Suprapubic skin (tissue), 4 donors: ENCODE results near the gene PDE4B. TPM values are rescaled to one million over a fixed set of nuclear protein-coding genes. Genes with fewer than 3 reads are reported as not detected.

Experiments
- DNase-seq, 2 donors: peaks; one replicate each; pipeline ENCODE4 v3.0.0-alpha.2; 2019; ENCODE audit warnings: low spot score in 2 of 2
- H3K27ac ChIP-seq: fragments of 200-600 bp; sonication (generic); one replicate; pipeline ENCODE4 v1.5.1; 2019
- H3K27me3 ChIP-seq: fragments of 200-600 bp; sonication (generic); one replicate; pipeline ENCODE4 v1.5.1; 2019
- H3K36me3 ChIP-seq: fragments of 200-600 bp; sonication (generic); one replicate; pipeline ENCODE4 v1.5.1; 2019
- H3K4me1 ChIP-seq: fragments of 200-600 bp; sonication (generic); one replicate; pipeline ENCODE4 v1.5.1; 2019
- H3K4me3 ChIP-seq: fragments of 200-600 bp; sonication (generic); one replicate; pipeline ENCODE4 v1.5.1; 2019; ENCODE audit warnings: mild to moderate bottlenecking
- H3K9me3 ChIP-seq: fragments of 200-600 bp; sonication (generic); one replicate; pipeline ENCODE4 v1.5.1; 2019
- CTCF ChIP-seq, 2 donors: fragments of 200-600 bp in 1 of 2; fragments of 450-650 bp in 1 of 2; sonication (generic) in 1 of 2; IDR thresholded peaks; one replicate each; pipeline ENCODE4 v1.5.1; 2016 to 2019; ENCODE audit warnings: antibody characterized with exemption in 2 of 2, mild to moderate bottlenecking in 1 of 2, moderate library complexity in 1 of 2
- EP300 ChIP-seq: sonication (generic); formaldehyde crosslinking; IDR thresholded peaks from one replicate; pipeline ENCODE4 v1.6.1; 2017; ENCODE audit warnings: antibody characterized with exemption
- POLR2A ChIP-seq, 2 donors: fragments of 450-650 bp; IDR thresholded peaks; one replicate each; pipeline ENCODE4 v1.6.1; 2017; ENCODE audit warnings: antibody characterized with exemption in 2 of 2, mild to moderate bottlenecking in 2 of 2, moderate library complexity in 2 of 2
- POLR2AphosphoS5 ChIP-seq, 3 donors: sonication (generic); formaldehyde crosslinking; IDR thresholded peaks; one replicate each; pipeline ENCODE4 v1.6.1; 2017; ENCODE audit warnings: antibody characterized with exemption in 3 of 3
- WGBS: methylation state at CpG from one replicate; pipeline ENCODE4 v1.1.5; 2018; 5-methylcytosine and 5-hydroxymethylcytosine counted together
- total RNA-seq, 4 donors: library from RNA; depleted of rRNA; stranded (reverse); fragments of >200 nt; gene quantifications; one replicate each; pipeline ENCODE4 v1.1.0, GENCODE V29; 2016

Gene PDE4B
- total RNA-seq, 4 donors from 2014 or later, result 14.2 to 27.6 (median 16.7) TPM

- H3K27me3 ChIP-seq, result no peaks in the 10 kb centered on the region
- TF ChIP-seq EP300 (no peak), POLR2A (IDR thresholded peaks at IDR 0.05) (no peak), CTCF (IDR thresholded peaks at IDR 0.05) (no peak), POLR2AphosphoS5 (IDR thresholded peaks at IDR 0.05) (no peak)
- H3K4me3 ChIP-seq, result no peak overlapping the region
- no peaks in the 10 kb centered on the region for H3K36me3 ChIP-seq
- H3K9me3 ChIP-seq, result no peaks in the 10 kb centered on the region
- H3K4me1 ChIP-seq, result no peaks in the 10 kb centered on the region
- DNase-seq, result no peak
- 59% methylated on average over 2 of the region's 2 CpGs for WGBS
- H3K27ac ChIP-seq, result no peak overlapping the region
Observed at GRCh38 chr1:65939636-65940035, 146.9 kb downstream of the PDE4B start.

- no peak overlapping the region for H3K27ac ChIP-seq
- H3K36me3 ChIP-seq, result no peaks in the 10 kb centered on the region
- H3K9me3 ChIP-seq, result no peaks in the 10 kb centered on the region
- no peak for DNase-seq
- TF ChIP-seq POLR2AphosphoS5 (IDR thresholded peaks at IDR 0.05) (no peak), EP300 (no peak), POLR2A (IDR thresholded peaks at IDR 0.05) (no peak), CTCF (IDR thresholded peaks at IDR 0.05) (no peak)
- H3K4me1 ChIP-seq, result no peaks in the 10 kb centered on the region
- no peak overlapping the region for H3K4me3 ChIP-seq
- WGBS, result 67% methylated on average over 4 of the region's 4 CpGs
- no peaks in the 10 kb centered on the region for H3K27me3 ChIP-seq
Observed at GRCh38 chr1:65940126-65940525, 147.4 kb downstream of the PDE4B start.

- Histone ChIP-seq H3K9me3 (no peaks in the 10 kb centered on the region), H3K4me3 (no peak overlapping the region), H3K4me1 (no peaks in the 10 kb centered on the region), H3K36me3 (no peaks in the 10 kb centered on the region), H3K27ac (no peak overlapping the region), H3K27me3 (no peaks in the 10 kb centered on the region)
- 15% methylated on average over 1 of the region's 1 CpG for WGBS
- DNase-seq, result no peak
- no peak for TF ChIP-seq EP300
- no peak for TF ChIP-seq POLR2A (IDR thresholded peaks at IDR 0.05)
- no peak for TF ChIP-seq POLR2AphosphoS5 (IDR thresholded peaks at IDR 0.05)
- no peak for TF ChIP-seq CTCF (IDR thresholded peaks at IDR 0.05)
Observed at GRCh38 chr1:65942476-65942875, 149.8 kb downstream of the PDE4B start.

GRCh38 chr1:65946376-65946775, 153.7 kb downstream of the PDE4B start:
- 64% methylated on average over 1 of the region's 1 CpG for WGBS
- no peak for TF ChIP-seq POLR2AphosphoS5 (IDR thresholded peaks at IDR 0.05)
- no peak for TF ChIP-seq EP300
- TF ChIP-seq POLR2A (IDR thresholded peaks at IDR 0.05), result no peak
- no peak for TF ChIP-seq CTCF (IDR thresholded peaks at IDR 0.05)
- no peaks in the 10 kb centered on the region for H3K9me3 ChIP-seq
- no peaks in the 10 kb centered on the region for H3K36me3 ChIP-seq
- H3K4me3 ChIP-seq, result no peak overlapping the region
- H3K27me3 ChIP-seq, result no peaks in the 10 kb centered on the region
- no peak for DNase-seq
- no peak overlapping the region for H3K27ac ChIP-seq
- H3K4me1 ChIP-seq, result no peaks in the 10 kb centered on the region

- Histone ChIP-seq H3K9me3 (no peaks in the 10 kb centered on the region), H3K27me3 (no peaks in the 10 kb centered on the region), H3K4me1 (no peaks in the 10 kb centered on the region), H3K27ac (no peak overlapping the region), H3K36me3 (no peaks in the 10 kb centered on the region), H3K4me3 (no peak overlapping the region)
- no peak for DNase-seq
- TF ChIP-seq POLR2A (IDR thresholded peaks at IDR 0.05) (no peak), EP300 (no peak), POLR2AphosphoS5 (IDR thresholded peaks at IDR 0.05) (no peak), CTCF (IDR thresholded peaks at IDR 0.05) (no peak)
- 95% methylated on average over 5 of the region's 5 CpGs for WGBS
Observed at GRCh38 chr1:65946960-65947359, 154.3 kb downstream of the PDE4B start.
